Liver (tissue), 3 donors: ENCODE results near the gene MGP.

ENCODE experiments used
- GABPA ChIP-seq, 2 donors: IDR thresholded peaks in 1 of 2; conservative IDR thresholded peaks in 1 of 2; 2 replicates each; pipeline ENCODE4 v1.6.1; 2016; ENCODE audit warnings: antibody characterized with exemption in 2 of 2, mild to moderate bottlenecking in 1 of 2, moderate library complexity in 1 of 2
- SP1 ChIP-seq: IDR thresholded peaks from 2 replicates; pipeline ENCODE4 v1.6.1; 2018; ENCODE audit warnings: antibody characterized with exemption, mild to moderate bottlenecking
- TAF1 ChIP-seq: conservative IDR thresholded peaks from 2 replicates; pipeline ENCODE4 v1.6.1; 2016; ENCODE audit warnings: antibody characterized with exemption, mild to moderate bottlenecking
- TF ChIP-seq, protein P1 (sequence below): fragments of 150-350 bp; IDR thresholded peaks from 2 replicates; pipeline ENCODE4 v1.5.1; 2017; ENCODE audit warnings: improper control_type of control experiment, low read depth, low read length; ENCODE audit not compliant: missing input control
- TF ChIP-seq, protein P2 (sequence below): IDR thresholded peaks from 2 replicates; pipeline ENCODE4 v1.6.1; 2016; ENCODE audit warnings: antibody characterized with exemption
- TF ChIP-seq, protein P3 (sequence below): IDR thresholded peaks from 2 replicates; pipeline ENCODE4 v1.6.1; 2016; ENCODE audit warnings: antibody characterized with exemption, mild to moderate bottlenecking
- donor health status: healthy.
- donor health status: healthy.

DNA sequence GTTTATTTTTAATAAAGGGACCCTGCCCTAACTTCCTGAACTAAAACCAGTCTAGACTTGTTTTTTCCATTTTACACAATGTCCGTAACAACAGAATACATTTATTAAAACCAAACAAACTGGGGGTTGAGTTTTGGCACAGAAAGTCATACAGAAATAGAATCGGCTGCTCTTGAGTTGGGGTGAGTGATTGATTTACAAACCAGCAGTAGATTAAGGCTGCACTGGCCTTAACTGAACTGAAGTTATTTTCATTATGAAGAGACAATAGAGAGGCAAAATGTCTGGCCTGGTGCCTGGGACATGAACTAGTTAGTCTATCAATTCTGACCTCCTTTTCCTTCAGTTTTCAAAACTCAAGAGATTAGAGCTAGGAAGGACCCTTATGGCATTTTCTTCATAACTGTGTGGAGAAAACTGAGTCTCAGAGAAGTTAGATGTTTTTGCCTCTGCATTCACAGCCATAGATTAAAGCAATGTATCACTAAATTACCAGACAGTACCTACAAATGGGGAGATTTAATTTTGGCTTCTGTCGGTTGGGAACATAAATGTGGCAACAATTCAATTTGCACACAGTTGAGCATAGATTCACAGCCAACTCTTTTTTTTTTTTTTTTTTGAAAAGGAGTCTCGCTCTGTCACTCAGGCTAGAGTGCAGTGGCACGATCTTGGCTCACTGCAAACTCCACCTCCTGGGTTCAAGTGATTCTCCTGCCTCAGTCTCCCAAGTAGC lies 19.8 kb upstream of the MGP start:
- TF ChIP-seq, protein P1, sequence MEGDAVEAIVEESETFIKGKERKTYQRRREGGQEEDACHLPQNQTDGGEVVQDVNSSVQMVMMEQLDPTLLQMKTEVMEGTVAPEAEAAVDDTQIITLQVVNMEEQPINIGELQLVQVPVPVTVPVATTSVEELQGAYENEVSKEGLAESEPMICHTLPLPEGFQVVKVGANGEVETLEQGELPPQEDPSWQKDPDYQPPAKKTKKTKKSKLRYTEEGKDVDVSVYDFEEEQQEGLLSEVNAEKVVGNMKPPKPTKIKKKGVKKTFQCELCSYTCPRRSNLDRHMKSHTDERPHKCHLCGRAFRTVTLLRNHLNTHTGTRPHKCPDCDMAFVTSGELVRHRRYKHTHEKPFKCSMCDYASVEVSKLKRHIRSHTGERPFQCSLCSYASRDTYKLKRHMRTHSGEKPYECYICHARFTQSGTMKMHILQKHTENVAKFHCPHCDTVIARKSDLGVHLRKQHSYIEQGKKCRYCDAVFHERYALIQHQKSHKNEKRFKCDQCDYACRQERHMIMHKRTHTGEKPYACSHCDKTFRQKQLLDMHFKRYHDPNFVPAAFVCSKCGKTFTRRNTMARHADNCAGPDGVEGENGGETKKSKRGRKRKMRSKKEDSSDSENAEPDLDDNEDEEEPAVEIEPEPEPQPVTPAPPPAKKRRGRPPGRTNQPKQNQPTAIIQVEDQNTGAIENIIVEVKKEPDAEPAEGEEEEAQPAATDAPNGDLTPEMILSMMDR, result no peak
- TF ChIP-seq GABPA (IDR thresholded peaks at IDR 0.05 in 1 of 2, conservative IDR thresholded peaks at IDR 0.05 in 1 of 2) (no peak), SP1 (no peak), TAF1 (no peak)
- TF ChIP-seq, protein P2, sequence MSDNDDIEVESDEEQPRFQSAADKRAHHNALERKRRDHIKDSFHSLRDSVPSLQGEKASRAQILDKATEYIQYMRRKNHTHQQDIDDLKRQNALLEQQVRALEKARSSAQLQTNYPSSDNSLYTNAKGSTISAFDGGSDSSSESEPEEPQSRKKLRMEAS, result no peak
- TF ChIP-seq, protein P3, sequence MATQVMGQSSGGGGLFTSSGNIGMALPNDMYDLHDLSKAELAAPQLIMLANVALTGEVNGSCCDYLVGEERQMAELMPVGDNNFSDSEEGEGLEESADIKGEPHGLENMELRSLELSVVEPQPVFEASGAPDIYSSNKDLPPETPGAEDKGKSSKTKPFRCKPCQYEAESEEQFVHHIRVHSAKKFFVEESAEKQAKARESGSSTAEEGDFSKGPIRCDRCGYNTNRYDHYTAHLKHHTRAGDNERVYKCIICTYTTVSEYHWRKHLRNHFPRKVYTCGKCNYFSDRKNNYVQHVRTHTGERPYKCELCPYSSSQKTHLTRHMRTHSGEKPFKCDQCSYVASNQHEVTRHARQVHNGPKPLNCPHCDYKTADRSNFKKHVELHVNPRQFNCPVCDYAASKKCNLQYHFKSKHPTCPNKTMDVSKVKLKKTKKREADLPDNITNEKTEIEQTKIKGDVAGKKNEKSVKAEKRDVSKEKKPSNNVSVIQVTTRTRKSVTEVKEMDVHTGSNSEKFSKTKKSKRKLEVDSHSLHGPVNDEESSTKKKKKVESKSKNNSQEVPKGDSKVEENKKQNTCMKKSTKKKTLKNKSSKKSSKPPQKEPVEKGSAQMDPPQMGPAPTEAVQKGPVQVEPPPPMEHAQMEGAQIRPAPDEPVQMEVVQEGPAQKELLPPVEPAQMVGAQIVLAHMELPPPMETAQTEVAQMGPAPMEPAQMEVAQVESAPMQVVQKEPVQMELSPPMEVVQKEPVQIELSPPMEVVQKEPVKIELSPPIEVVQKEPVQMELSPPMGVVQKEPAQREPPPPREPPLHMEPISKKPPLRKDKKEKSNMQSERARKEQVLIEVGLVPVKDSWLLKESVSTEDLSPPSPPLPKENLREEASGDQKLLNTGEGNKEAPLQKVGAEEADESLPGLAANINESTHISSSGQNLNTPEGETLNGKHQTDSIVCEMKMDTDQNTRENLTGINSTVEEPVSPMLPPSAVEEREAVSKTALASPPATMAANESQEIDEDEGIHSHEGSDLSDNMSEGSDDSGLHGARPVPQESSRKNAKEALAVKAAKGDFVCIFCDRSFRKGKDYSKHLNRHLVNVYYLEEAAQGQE, result no peak
